Stimulated activated naive CD4-positive, alpha-beta T cell (primary cell): ENCODE results near the gene HASPIN.
A peak's percentile ranks its signal among the peaks of the same experiment; 100 is the strongest.
"Not testable (repeated sequence)": the region's sequence is repeated elsewhere in the genome, so short reads cannot be mapped to it uniquely, and the experiment has no call there.

Source experiments
- DNase-seq, 6 experiments: peaks; one replicate each; lab custom pipeline; 2025; lab: John Stamatoyannopoulos, UW

HASPIN gene

GRCh38 chr17:3695723-3696411 is 27.8 kb upstream of the HASPIN start, which contains the start of gene P2RX5:
P2RX5 (minus strand) TSS chr17:3696155; CDS start chr17:3696005, 150 bp downstream.
- peak in 4 of 6 experiments; percentile 15 to 41 (median 21) for DNase-seq

GRCh38 chr17:3697103-3697476 is 26.6 kb upstream of the HASPIN start:
- no peak for DNase-seq

- no peak for DNase-seq
Observed at GRCh38 chr17:3698139-3698538, 25.6 kb upstream of the HASPIN start.

GRCh38 chr17:3699951-3700350 is 23.8 kb upstream of the HASPIN start:
- DNase-seq, result no peak

GRCh38 chr17:3702041-3702539 is 21.6 kb upstream of the HASPIN start:
- not testable (repeated sequence) for DNase-seq

GRCh38 chr17:3704931-3705717 is 18.6 kb upstream of the HASPIN start:
- DNase-seq, result no peak

- DNase-seq, result not testable (repeated sequence)
Observed at GRCh38 chr17:3705718-3705984, 18.1 kb upstream of the HASPIN start.

- DNase-seq, result no peak
Observed at GRCh38 chr17:3708366-3708765, 15.3 kb upstream of the HASPIN start.

- peak; percentile 17 to 80 (median 72) for DNase-seq
Observed at GRCh38 chr17:3710951-3711383, 12.7 kb upstream of the HASPIN start.

GRCh38 chr17:3712811-3713463 is 10.8 kb upstream of the HASPIN start:
- no peak for DNase-seq

- no peak for DNase-seq
Observed at GRCh38 chr17:3715296-3715695, 8.4 kb upstream of the HASPIN start.

GRCh38 chr17:3718201-3718600 is 5.5 kb upstream of the HASPIN start:
- no peak for DNase-seq

- no peak for DNase-seq
Observed at GRCh38 chr17:3719265-3719664, 4.4 kb upstream of the HASPIN start.

- DNase-seq, result no peak
Observed at GRCh38 chr17:3722716-3723115, 987 bp upstream of the HASPIN start.

GRCh38 chr17:3723188-3723555 is 531 bp upstream of the HASPIN start:
- no peak for DNase-seq

- no peak for DNase-seq
Observed at GRCh38 chr17:3724378-3725077, 825 bp downstream of the HASPIN start.

GRCh38 chr17:3727041-3727440 is 3.3 kb downstream of the HASPIN start:
- no peak for DNase-seq

- not testable (repeated sequence) for DNase-seq
Observed at GRCh38 chr17:3728099-3728498, 4.4 kb downstream of the HASPIN start.

- no peak for DNase-seq
Observed at GRCh38 chr17:3729881-3730280, 6.2 kb downstream of the HASPIN start.

GRCh38 chr17:3730881-3731429 is 7.3 kb downstream of the HASPIN start:
- DNase-seq, result no peak

GRCh38 chr17:3732210-3732621 is 8.5 kb downstream of the HASPIN start:
- no peak for DNase-seq

GRCh38 chr17:3734911-3735276 is 11.2 kb downstream of the HASPIN start:
- not testable (repeated sequence) for DNase-seq
